ENCODE data around the gene ZG16. TPM values are rescaled to one million over a fixed set of nuclear protein-coding genes. Genes with fewer than 3 reads are reported as not detected.
"Not testable (repeated sequence)": the region's sequence is repeated elsewhere in the genome, so short reads cannot be mapped to it uniquely, and the experiment has no call there.

Gene ZG16
- total RNA-seq, 3 donors from 2014 or later = 0.05 TPM; not detected in 2

GRCh38 chr16:29787155-29787554, 9.1 kb downstream of the ZG16 start:
- H3K4me3 Mint-ChIP-seq; H3K9me3 Mint-ChIP-seq; H3K27me3 Mint-ChIP-seq (ENCODE audit: low read depth); ATAC-seq; DNase-seq; H3K36me3 Mint-ChIP-seq (ENCODE audit: insufficient read depth): not testable (repeated sequence)
- peaks cover 38% of the 10 kb centered on the region for H3K4me1 Mint-ChIP-seq (ENCODE audit: low read depth)

GRCh38 chr16:29789775-29790182, 11.7 kb downstream of the ZG16 start:
- Mint-ChIP-seq H3K4me3 (peak overlapping the region; percentile 99), H3K36me3 (ENCODE audit: insufficient read depth) (peaks cover 11% of the 10 kb centered on the region), H3K27me3 (ENCODE audit: low read depth) (no peaks in the 10 kb centered on the region), H3K4me1 (ENCODE audit: low read depth) (peaks cover 43% of the 10 kb centered on the region), H3K9me3 (no peaks in the 10 kb centered on the region)
- ATAC-seq (no peak), DNase-seq (no peak)

- H3K27me3 Mint-ChIP-seq (ENCODE audit: low read depth) = no peaks in the 10 kb centered on the region
- H3K9me3 Mint-ChIP-seq = no peaks in the 10 kb centered on the region
- H3K4me1 Mint-ChIP-seq (ENCODE audit: low read depth) = peaks cover 37% of the 10 kb centered on the region
Observed at GRCh38 chr16:29790183-29790948, 12.3 kb downstream of the ZG16 start, which contains the start of gene KIF22. KIF22 (plus strand) TSS chr16:29790751; CDS start chr16:29790760, 9 bp downstream.

GRCh38 chr16:29790949-29791844, 13.1 kb downstream of the ZG16 start:
- DNase-seq (no peak), ATAC-seq (peak; percentile 22 to 31)
- H3K4me3 Mint-ChIP-seq = peak overlapping the region; percentile 99

More at GRCh38 chr16:29790183-29790948, 12.3 kb downstream of the ZG16 start, which contains the start of gene KIF22:
- H3K4me3 Mint-ChIP-seq = peak within 1 kb of the TSS; percentile 99
- H3K36me3 Mint-ChIP-seq (ENCODE audit: insufficient read depth) = peaks cover 11% of the 10 kb centered on the region
- DNase-seq (peak; percentile 99), ATAC-seq (peak; percentile 96 to 98)

GRCh38 chr16:29791845-29792807, 14.1 kb downstream of the ZG16 start:
- no peaks in the 10 kb centered on the region for H3K27me3 Mint-ChIP-seq (ENCODE audit: low read depth)
- DNase-seq = no peak
- no peak for ATAC-seq
- H3K4me1 Mint-ChIP-seq (ENCODE audit: low read depth) = peaks cover 33% of the 10 kb centered on the region
- H3K9me3 Mint-ChIP-seq = no peaks in the 10 kb centered on the region
- H3K36me3 Mint-ChIP-seq (ENCODE audit: insufficient read depth) = peaks cover 15% of the 10 kb centered on the region
- H3K4me3 Mint-ChIP-seq = peak overlapping the region; percentile 99

More at GRCh38 chr16:29790949-29791844, 13.1 kb downstream of the ZG16 start:
- Mint-ChIP-seq H3K4me1 (ENCODE audit: low read depth) (peaks cover 33% of the 10 kb centered on the region), H3K9me3 (no peaks in the 10 kb centered on the region), H3K36me3 (ENCODE audit: insufficient read depth) (peaks cover 11% of the 10 kb centered on the region), H3K27me3 (ENCODE audit: low read depth) (no peaks in the 10 kb centered on the region)

- not testable (repeated sequence) for H3K4me3 Mint-ChIP-seq; DNase-seq; H3K27me3 Mint-ChIP-seq (ENCODE audit: low read depth); ATAC-seq; H3K9me3 Mint-ChIP-seq
- H3K4me1 Mint-ChIP-seq (ENCODE audit: low read depth) = peaks cover 33% of the 10 kb centered on the region
- H3K36me3 Mint-ChIP-seq (ENCODE audit: insufficient read depth) = peaks cover 20% of the 10 kb centered on the region
Observed at GRCh38 chr16:29793153-29793552, 15.1 kb downstream of the ZG16 start.

GRCh38 chr16:29794231-29794710, 16.2 kb downstream of the ZG16 start:
- H3K27me3 Mint-ChIP-seq (ENCODE audit: low read depth) = no peaks in the 10 kb centered on the region
- no peak for DNase-seq
- H3K9me3 Mint-ChIP-seq = no peaks in the 10 kb centered on the region
- H3K4me3 Mint-ChIP-seq = no peak overlapping the region
- H3K36me3 Mint-ChIP-seq (ENCODE audit: insufficient read depth) = peaks cover 26% of the 10 kb centered on the region
- ATAC-seq = no peak
- peaks cover 31% of the 10 kb centered on the region for H3K4me1 Mint-ChIP-seq (ENCODE audit: low read depth)

- H3K36me3 Mint-ChIP-seq (ENCODE audit: insufficient read depth) = peaks cover 24% of the 10 kb centered on the region
- H3K4me3 Mint-ChIP-seq = no peak overlapping the region
- H3K4me1 Mint-ChIP-seq (ENCODE audit: low read depth) = peaks cover 15% of the 10 kb centered on the region
- H3K27me3 Mint-ChIP-seq (ENCODE audit: low read depth) = no peaks in the 10 kb centered on the region
- ATAC-seq = no peak
- no peaks in the 10 kb centered on the region for H3K9me3 Mint-ChIP-seq
- DNase-seq = no peak
Observed at GRCh38 chr16:29802416-29802935, 24.4 kb downstream of the ZG16 start.

GRCh38 chr16:29804020-29804419, 26.0 kb downstream of the ZG16 start:
- H3K4me1 Mint-ChIP-seq (ENCODE audit: low read depth) = peaks cover 27% of the 10 kb centered on the region
- no peak for ATAC-seq
- no peak for DNase-seq
- H3K36me3 Mint-ChIP-seq (ENCODE audit: insufficient read depth) = peaks cover 20% of the 10 kb centered on the region
- H3K4me3 Mint-ChIP-seq = peak overlapping the region; percentile 96
- H3K27me3 Mint-ChIP-seq (ENCODE audit: low read depth) = no peaks in the 10 kb centered on the region
- H3K9me3 Mint-ChIP-seq = no peaks in the 10 kb centered on the region

- no peaks in the 10 kb centered on the region for H3K27me3 Mint-ChIP-seq (ENCODE audit: low read depth)
- ATAC-seq (no peak), DNase-seq (no peak)
- peaks cover 29% of the 10 kb centered on the region for H3K4me1 Mint-ChIP-seq (ENCODE audit: low read depth)
- peaks cover 22% of the 10 kb centered on the region for H3K36me3 Mint-ChIP-seq (ENCODE audit: insufficient read depth)
- no peaks in the 10 kb centered on the region for H3K9me3 Mint-ChIP-seq
- H3K4me3 Mint-ChIP-seq = peak overlapping the region; percentile 96
Observed at GRCh38 chr16:29804455-29805231, 26.6 kb downstream of the ZG16 start.

GRCh38 chr16:29805232-29806098, 27.4 kb downstream of the ZG16 start:
- peaks cover 22% of the 10 kb centered on the region for H3K36me3 Mint-ChIP-seq (ENCODE audit: insufficient read depth)
- no peaks in the 10 kb centered on the region for H3K27me3 Mint-ChIP-seq (ENCODE audit: low read depth)
- H3K4me3 Mint-ChIP-seq = peak overlapping the region; percentile 96
- peaks cover 36% of the 10 kb centered on the region for H3K4me1 Mint-ChIP-seq (ENCODE audit: low read depth)
- ATAC-seq (peak; percentile 61 to 68), DNase-seq (peak; percentile 97)
- no peaks in the 10 kb centered on the region for H3K9me3 Mint-ChIP-seq

- Mint-ChIP-seq H3K4me3 (peak within 1 kb of the TSS; percentile 98), H3K36me3 (ENCODE audit: insufficient read depth) (peaks cover 17% of the 10 kb centered on the region), H3K9me3 (no peaks in the 10 kb centered on the region), H3K4me1 (ENCODE audit: low read depth) (peaks cover 43% of the 10 kb centered on the region), H3K27me3 (ENCODE audit: low read depth) (no peaks in the 10 kb centered on the region)
- ATAC-seq (peak; percentile 1 to 2), DNase-seq (peak; percentile 74)
Observed at GRCh38 chr16:29806099-29806579, 28.1 kb downstream of the ZG16 start, which contains the start of gene MAZ. MAZ (plus strand) TSS chr16:29806529; CDS start chr16:29806702, 173 bp downstream.
